Activated T-helper 1 cell treated with anti-CD3 and anti-CD28 coated beads, Interleukin-12 subunit alpha, Interleukin-12 subunit beta, Interleukin-2, Interleukin-4 antibody, amounts not matched to agents 30 ng/mL and 10 ng/mL and 1 ng/mL, durations not matched to agents 14 hours and 24 hours and 36 hours (primary cell): ENCODE results near the gene PDILT. TPM values are rescaled to one million over a fixed set of nuclear protein-coding genes. Genes with fewer than 3 reads are reported as not detected.

Experiments
- DNase-seq: peaks from one replicate; pipeline ENCODE4 v3.0.0; 2021; ENCODE audit warnings: low spot score
- H3K27ac Mint-ChIP-seq: one replicate; pipeline ENCODE4 v1.8.0; 2021; ENCODE audit warnings: mild to moderate bottlenecking, mixed read lengths
- H3K27me3 Mint-ChIP-seq: one replicate; pipeline ENCODE4 v1.8.0; 2022; ENCODE audit warnings: mild to moderate bottlenecking, moderate library complexity, mixed read lengths; ENCODE audit not compliant: insufficient read depth
- H3K36me3 Mint-ChIP-seq: one replicate; pipeline ENCODE4 v1.8.0; 2021; ENCODE audit warnings: low read depth, mixed read lengths
- H3K4me1 Mint-ChIP-seq: one replicate; pipeline ENCODE4 v1.8.0; 2021; ENCODE audit warnings: low read depth, mixed read lengths
- H3K4me3 Mint-ChIP-seq: one replicate; pipeline ENCODE4 v1.8.0; 2021; ENCODE audit warnings: mild to moderate bottlenecking, moderate library complexity, mixed read lengths
- H3K9me3 Mint-ChIP-seq: one replicate; pipeline ENCODE4 v1.8.0; 2021; ENCODE audit warnings: mixed read lengths
- intact Hi-C: fragments of 100-400 bp; cut with micrococcal nuclease; formaldehyde crosslinking; loops from one replicate; pipeline ENCODE4 v1.15.1; 2024
- total RNA-seq: library from RNA; stranded (reverse); gene quantifications from 2 replicates; pipeline ENCODE4 v1.2.3, GENCODE V29; 2022

PDILT gene
- total RNA-seq, 1 donor from 2014 or later, result not detected

- H3K27ac Mint-ChIP-seq, result no peak overlapping the region
- no peaks in the 10 kb centered on the region for H3K4me1 Mint-ChIP-seq
- intact Hi-C loops, result no loop called here
- H3K9me3 Mint-ChIP-seq, result no peaks in the 10 kb centered on the region
- DNase-seq, result no peak
- H3K36me3 Mint-ChIP-seq, result no peaks in the 10 kb centered on the region
- H3K27me3 Mint-ChIP-seq, result no peaks in the 10 kb centered on the region
- no peak overlapping the region for H3K4me3 Mint-ChIP-seq
Observed at GRCh38 chr16:20339744-20340143, 64.8 kb downstream of the PDILT start.

- H3K4me3 Mint-ChIP-seq, result no peak overlapping the region
- no peak overlapping the region for H3K27ac Mint-ChIP-seq
- H3K9me3 Mint-ChIP-seq, result no peaks in the 10 kb centered on the region
- no peak for DNase-seq
- intact Hi-C loops, result no loop called here
- no peaks in the 10 kb centered on the region for H3K27me3 Mint-ChIP-seq
- no peaks in the 10 kb centered on the region for H3K4me1 Mint-ChIP-seq
- H3K36me3 Mint-ChIP-seq, result no peaks in the 10 kb centered on the region
Observed at GRCh38 chr16:20336955-20337354, 67.6 kb downstream of the PDILT start.

- Mint-ChIP-seq H3K27ac (no peak overlapping the region), H3K4me1 (no peaks in the 10 kb centered on the region)
Observed at GRCh38 chr16:20334396-20334795, 70.1 kb downstream of the PDILT start.

GRCh38 chr16:20333120-20333519 lies 71.4 kb downstream of the PDILT start:
- intact Hi-C loops, result no loop called here
- no peaks in the 10 kb centered on the region for H3K4me1 Mint-ChIP-seq
- H3K4me3 Mint-ChIP-seq, result no peak overlapping the region
- H3K27me3 Mint-ChIP-seq, result no peaks in the 10 kb centered on the region
- H3K9me3 Mint-ChIP-seq, result no peaks in the 10 kb centered on the region
- no peak overlapping the region for H3K27ac Mint-ChIP-seq
- no peaks in the 10 kb centered on the region for H3K36me3 Mint-ChIP-seq
- no peak for DNase-seq

More at GRCh38 chr16:20334396-20334795, 70.1 kb downstream of the PDILT start:
- DNase-seq, result no peak
- H3K27me3 Mint-ChIP-seq, result no peaks in the 10 kb centered on the region
- intact Hi-C loops, result no loop called here
- no peaks in the 10 kb centered on the region for H3K9me3 Mint-ChIP-seq
- H3K36me3 Mint-ChIP-seq, result no peaks in the 10 kb centered on the region
- no peak overlapping the region for H3K4me3 Mint-ChIP-seq

- Mint-ChIP-seq H3K9me3 (no peaks in the 10 kb centered on the region), H3K27ac (no peak overlapping the region), H3K36me3 (no peaks in the 10 kb centered on the region), H3K4me3 (no peak overlapping the region), H3K27me3 (no peaks in the 10 kb centered on the region), H3K4me1 (no peaks in the 10 kb centered on the region)
- no peak for DNase-seq
- intact Hi-C loops, result no loop called here
Observed at GRCh38 chr16:20332411-20332810, 72.1 kb downstream of the PDILT start.

GRCh38 chr16:20331635-20332034 lies 72.9 kb downstream of the PDILT start:
- intact Hi-C loops, result no loop called here

GRCh38 chr16:20329392-20330138 lies 75.0 kb downstream of the PDILT start:
- Mint-ChIP-seq H3K27me3 (peaks cover 3% of the 10 kb centered on the region), H3K9me3 (no peaks in the 10 kb centered on the region), H3K36me3 (no peaks in the 10 kb centered on the region), H3K27ac (no peak overlapping the region), H3K4me3 (no peak overlapping the region), H3K4me1 (no peaks in the 10 kb centered on the region)
- no peak for DNase-seq
- intact Hi-C loops, result no loop called here

More at GRCh38 chr16:20331635-20332034, 72.9 kb downstream of the PDILT start:
- Mint-ChIP-seq H3K9me3 (no peaks in the 10 kb centered on the region), H3K4me3 (no peak overlapping the region), H3K27me3 (no peaks in the 10 kb centered on the region), H3K27ac (no peak overlapping the region), H3K36me3 (no peaks in the 10 kb centered on the region), H3K4me1 (no peaks in the 10 kb centered on the region)
- DNase-seq, result no peak

- no peaks in the 10 kb centered on the region for H3K9me3 Mint-ChIP-seq
- peaks cover 3% of the 10 kb centered on the region for H3K27me3 Mint-ChIP-seq
- no peak within 1 kb of the TSS for H3K4me3 Mint-ChIP-seq
- no peaks in the 10 kb centered on the region for H3K4me1 Mint-ChIP-seq
- intact Hi-C loops, result no loop called here
- no peak within 1 kb of the TSS for H3K27ac Mint-ChIP-seq
- no peak for DNase-seq
- no peaks in the 10 kb centered on the region for H3K36me3 Mint-ChIP-seq
Observed at GRCh38 chr16:20327444-20328041, 77.0 kb downstream of the PDILT start, which contains the start of gene GP2. TSS of gene GP2 (minus strand) at chr16:20327513. CDS start at chr16:20326431, 1,082 bp downstream.

- H3K4me1 Mint-ChIP-seq, result no peaks in the 10 kb centered on the region
- H3K9me3 Mint-ChIP-seq, result no peaks in the 10 kb centered on the region
- H3K36me3 Mint-ChIP-seq, result no peaks in the 10 kb centered on the region
- no peak overlapping the region for H3K4me3 Mint-ChIP-seq
- no peak for DNase-seq
- H3K27ac Mint-ChIP-seq, result no peak overlapping the region
- peaks cover 3% of the 10 kb centered on the region for H3K27me3 Mint-ChIP-seq
- intact Hi-C loops, result no loop called here
Observed at GRCh38 chr16:20326321-20326720, 78.2 kb downstream of the PDILT start.

- Mint-ChIP-seq H3K36me3 (no peaks in the 10 kb centered on the region), H3K4me1 (no peaks in the 10 kb centered on the region), H3K4me3 (no peak overlapping the region), H3K9me3 (no peaks in the 10 kb centered on the region), H3K27ac (no peak overlapping the region), H3K27me3 (peaks cover 3% of the 10 kb centered on the region)
- intact Hi-C loops, result no loop called here
- no peak for DNase-seq
Observed at GRCh38 chr16:20325005-20325404, 79.5 kb downstream of the PDILT start.

GRCh38 chr16:20323591-20324117 lies 80.9 kb downstream of the PDILT start:
- DNase-seq, result no peak
- H3K9me3 Mint-ChIP-seq, result no peaks in the 10 kb centered on the region
- no peak overlapping the region for H3K4me3 Mint-ChIP-seq
- H3K27me3 Mint-ChIP-seq, result peaks cover 3% of the 10 kb centered on the region
- H3K27ac Mint-ChIP-seq, result no peak overlapping the region
- no peaks in the 10 kb centered on the region for H3K4me1 Mint-ChIP-seq
- H3K36me3 Mint-ChIP-seq, result no peaks in the 10 kb centered on the region
- intact Hi-C loops, result no loop called here

GRCh38 chr16:20322696-20323095 lies 81.8 kb downstream of the PDILT start:
- no peaks in the 10 kb centered on the region for H3K4me1 Mint-ChIP-seq
- peaks cover 3% of the 10 kb centered on the region for H3K27me3 Mint-ChIP-seq
- H3K27ac Mint-ChIP-seq, result no peak overlapping the region
- no peaks in the 10 kb centered on the region for H3K36me3 Mint-ChIP-seq
- intact Hi-C loops, result no loop called here
- no peak overlapping the region for H3K4me3 Mint-ChIP-seq
- no peaks in the 10 kb centered on the region for H3K9me3 Mint-ChIP-seq
- no peak for DNase-seq

GRCh38 chr16:20321671-20322070 lies 82.9 kb downstream of the PDILT start:
- no peaks in the 10 kb centered on the region for H3K4me1 Mint-ChIP-seq
- H3K9me3 Mint-ChIP-seq, result no peaks in the 10 kb centered on the region
- H3K27me3 Mint-ChIP-seq, result peaks cover 3% of the 10 kb centered on the region
- no peak overlapping the region for H3K4me3 Mint-ChIP-seq
- intact Hi-C loops, result no loop called here
- H3K36me3 Mint-ChIP-seq, result no peaks in the 10 kb centered on the region
- no peak for DNase-seq
- no peak overlapping the region for H3K27ac Mint-ChIP-seq
